NCI-H2171 treated with DMSO at 0.1 percent for 48 hours (cell line): Measurements from ENCODE around the gene FCER1G.
A peak's percentile ranks its signal among the peaks of the same experiment; 100 is the strongest.
"Not testable (repeated sequence)": the region's sequence is repeated elsewhere in the genome, so short reads cannot be mapped to it uniquely, and the experiment has no call there.

Source experiments
- DNase-seq: peaks from one replicate; lab custom pipeline; 2025; lab: John Stamatoyannopoulos, UW

FCER1G gene

GRCh38 chr1:161207173-161207572 lies 7.9 kb upstream of the FCER1G start:
- DNase-seq = no peak

GRCh38 chr1:161209790-161210409 lies 5.2 kb upstream of the FCER1G start:
- DNase-seq = peak; percentile 54

GRCh38 chr1:161214369-161214768 lies 726 bp upstream of the FCER1G start:
- DNase-seq = no peak

- no peak for DNase-seq
These were observed 2.0 kb downstream of the FCER1G start for GRCh38 chr1:161216945-161217712.

GRCh38 chr1:161217831-161218230 lies 2.7 kb downstream of the FCER1G start:
- DNase-seq = no peak

- DNase-seq = no peak
These were observed 3.4 kb downstream of the FCER1G start for GRCh38 chr1:161218301-161219077.

- DNase-seq = no peak
These were observed 4.2 kb downstream of the FCER1G start for GRCh38 chr1:161219078-161219892.

GRCh38 chr1:161220002-161220401 lies 4.9 kb downstream of the FCER1G start:
- DNase-seq = no peak

- DNase-seq = no peak
These were observed 7.3 kb downstream of the FCER1G start for GRCh38 chr1:161222175-161223019.

GRCh38 chr1:161223805-161224694 lies 9.0 kb downstream of the FCER1G start:
- DNase-seq = no peak

GRCh38 chr1:161224695-161225087 lies 9.6 kb downstream of the FCER1G start:
- not testable (repeated sequence) for DNase-seq

- DNase-seq = no peak
These were observed 10.1 kb downstream of the FCER1G start for GRCh38 chr1:161225178-161225533.

- DNase-seq = peak; percentile 99
These were observed 10.6 kb downstream of the FCER1G start, which contains the start of gene TOMM40L for GRCh38 chr1:161225534-161226319. TSS of gene TOMM40L (plus strand) at chr1:161226060. CDS start at chr1:161226490, 430 bp downstream.

- no peak for DNase-seq
These were observed 11.2 kb downstream of the FCER1G start for GRCh38 chr1:161226320-161226711.

GRCh38 chr1:161226759-161227158 lies 11.7 kb downstream of the FCER1G start:
- DNase-seq = no peak

GRCh38 chr1:161227196-161227871 lies 12.2 kb downstream of the FCER1G start:
- DNase-seq = peak; percentile 67

GRCh38 chr1:161228032-161228431 lies 12.9 kb downstream of the FCER1G start:
- no peak for DNase-seq

GRCh38 chr1:161229896-161230295 lies 14.8 kb downstream of the FCER1G start:
- DNase-seq = no peak

GRCh38 chr1:161230762-161231161 lies 15.7 kb downstream of the FCER1G start:
- no peak for DNase-seq
